Measurements from ENCODE around the gene AGBL5. TPM values are rescaled to one million over a fixed set of nuclear protein-coding genes. Genes with fewer than 3 reads are reported as not detected.

The AGBL5 gene
- total and polyA plus RNA-seq, 2 of the 13 experiments (the other 11 are each of a cell fraction or from before 2014, with no cell fraction given), result 55.9 to 73.3 TPM

GRCh38 chr2:27092696-27093429, 41.4 kb downstream of the AGBL5 start (continued):
- TF ChIP-seq IKZF5 (CRISPR knock-in tag; IDR thresholded peaks at IDR 0.05) (peak; percentile 66; the same call in 1 of the 2 replicates), NFYC (CRISPR knock-in tag; IDR thresholded peaks at IDR 0.05) (peak; percentile 31; the same call in 1 of the 2 replicates), ZMYM2 (CRISPR knock-in tag; IDR thresholded peaks at IDR 0.05) (peak; percentile 79; the same call in 1 of the 2 replicates), MTERF4 (CRISPR knock-in tag; IDR thresholded peaks at IDR 0.05) (peak; percentile 91), TGIF2 (CRISPR knock-in tag; IDR thresholded peaks at IDR 0.05) (peak; percentile 86), THAP7 (CRISPR knock-in tag; IDR thresholded peaks at IDR 0.05) (peak; percentile 73; the same call in 1 of the 2 replicates), NCOR1 (IDR thresholded peaks at IDR 0.05; ENCODE audit: borderline replicate concordance, low read length) (peak; percentile 59; the same call in 1 of the 2 replicates), SMAD1 (CRISPR knock-in tag; IDR thresholded peaks at IDR 0.05; ENCODE audit: borderline replicate concordance, low read depth) (no peak), E2F1 (CRISPR knock-in tag; IDR thresholded peaks at IDR 0.05) (no peak), ZFY (CRISPR knock-in tag; IDR thresholded peaks at IDR 0.05) (peak; percentile 76; the same call in 1 of the 2 replicates), GRHL1 (CRISPR knock-in tag; conservative IDR thresholded peaks at IDR 0.05) (no peak), ZBTB43 (CRISPR knock-in tag; conservative IDR thresholded peaks at IDR 0.05) (peak; percentile 76; the same call in 1 of the 2 replicates), HDAC6 (IDR thresholded peaks at IDR 0.05; ENCODE audit: low read depth, low read length) (no peak), FLYWCH1 (CRISPR knock-in tag; IDR thresholded peaks at IDR 0.05) (no peak), MTF1 (CRISPR knock-in tag; IDR thresholded peaks at IDR 0.05) (no peak), ZNF20 (CRISPR knock-in tag; IDR thresholded peaks at IDR 0.05) (no peak), HOXA3 (CRISPR knock-in tag; IDR thresholded peaks at IDR 0.05) (peak; percentile 98), MED1 (CRISPR knock-in tag; IDR thresholded peaks at IDR 0.05) (peak; percentile 94), PITX1 (CRISPR knock-in tag; IDR thresholded peaks at IDR 0.05) (peak; percentile 79), HHEX (CRISPR knock-in tag; IDR thresholded peaks at IDR 0.05) (no peak)

All from HepG2 (cell line).